ENCODE data around the gene EFCAB14. TPM values are rescaled to one million over a fixed set of nuclear protein-coding genes. Genes with fewer than 3 reads are reported as not detected.
"Not testable (repeated sequence)": the region's sequence is repeated elsewhere in the genome, so short reads cannot be mapped to it uniquely, and the experiment has no call there.

Gene EFCAB14
- total RNA-seq, 1 experiment from 2014 or later, result 52.5 TPM

GRCh38 chr1:46697053-46697452, 21.9 kb downstream of the EFCAB14 start:
- TF ChIP-seq ZNF274 (IDR thresholded peaks at IDR 0.05; ENCODE audit: low read depth, low read length) (no peak), CEBPB (IDR thresholded peaks at IDR 0.05; ENCODE audit: low read depth) (no peak), ZFX (IDR thresholded peaks at IDR 0.05) (no peak), EZH2 (IDR thresholded peaks at IDR 0.05) (no peak), TCF7L2 (IDR thresholded peaks at IDR 0.05; ENCODE audit: borderline replicate concordance, extremely low read depth, insufficient read depth, insufficient read length) (no peak), EZH2phosphoT487 (IDR thresholded peaks at IDR 0.05; ENCODE audit: borderline replicate concordance) (no peak), REST (IDR thresholded peaks at IDR 0.05; ENCODE audit: low read depth) (no peak), CTCF (IDR thresholded peaks at IDR 0.05 in 2 of 3, conservative IDR thresholded peaks at IDR 0.05 in 1 of 3; ENCODE audit: borderline replicate concordance in 1 of 3, insufficient read depth in 1 of 3, low read depth in 2 of 3, low read length in 2 of 3) (no peak), FOSL1 (IDR thresholded peaks at IDR 0.05; ENCODE audit: low read depth) (no peak), POLR2A (IDR thresholded peaks at IDR 0.05; ENCODE audit: borderline replicate concordance, extremely low read depth, insufficient read depth, insufficient read length) (no peak), ELF1 (IDR thresholded peaks at IDR 0.05; ENCODE audit: borderline replicate concordance, low read depth) (no peak), JUND (IDR thresholded peaks at IDR 0.05) (no peak), SIN3A (IDR thresholded peaks at IDR 0.05; ENCODE audit: low read depth) (no peak), RAD21 (IDR thresholded peaks at IDR 0.05; ENCODE audit: low read depth) (no peak), ATF3 (IDR thresholded peaks at IDR 0.05) (no peak), SRF (IDR thresholded peaks at IDR 0.05; ENCODE audit: low read depth) (no peak), CBX3 (IDR thresholded peaks at IDR 0.05; ENCODE audit: low read depth) (no peak), POLR2AphosphoS5 (IDR thresholded peaks at IDR 0.05; ENCODE audit: low read depth, low read length) (no peak), YY1 (IDR thresholded peaks at IDR 0.05; ENCODE audit: extremely low read depth, insufficient replicate concordance, low read depth, low read length) (no peak)
- BruUV-seq (replicated peaks), result no TSS peak
- no peak for DNase-seq (ENCODE audit: low read depth, low spot score)
- Histone ChIP-seq H2AFZ (ENCODE audit: low read depth, low read length, poor library complexity, severe bottlenecking) (no peak overlapping the region), H3K27ac (ENCODE audit: low read depth, low read length) (no peak overlapping the region), H3K4me1 (ENCODE audit: control insufficient read depth in 1 of 2, insufficient read depth in 2 of 2, low read length in 2 of 2) (no peaks in the 10 kb centered on the region), H3K4me2 (ENCODE audit: low read length) (no peak overlapping the region), H3K36me3 (ENCODE audit: control insufficient read depth in 1 of 2, insufficient read depth in 2 of 2, low read length in 2 of 2) (peaks cover 4 to 7% of the 10 kb centered on the region in 2 experiments; a peak in 2 of 4 replicates), H4K20me1 (ENCODE audit: insufficient read depth) (no peaks in the 10 kb centered on the region), H3K4me3 (replicated peaks in 1 of 2; ENCODE audit: low read depth in 1 of 2, low read length in 2 of 2) (no peak overlapping the region), H3K9ac (ENCODE audit: low read length) (no peak overlapping the region), H3K79me2 (ENCODE audit: insufficient read depth, low read length) (peaks cover 27% of the 10 kb centered on the region; the same call in 1 of the 2 replicates), H3K27me3 (ENCODE audit: insufficient read depth, low read length) (no peaks in the 10 kb centered on the region), H3K9me3 (ENCODE audit: control insufficient read depth in 1 of 2, insufficient read depth in 1 of 2, low read depth in 1 of 2, low read length in 2 of 2) (no peaks in the 10 kb centered on the region), H3K9me2 (ENCODE audit: insufficient read depth) (no peaks in the 10 kb centered on the region)
- ChIA-PET CTCF (no interaction called here), RAD21 (ENCODE audit: low non-redundant PET in 1 of 2, low total read pairs in 2 of 2, uncharacterized antibody in 2 of 2, unreplicated experiment in 2 of 2) (no interaction called here), POLR2A (no interaction called here)
- ATAC-seq, result no peak
- intact Hi-C loops (cut with micrococcal nuclease), result no loop called here

- Histone ChIP-seq H3K79me2 (ENCODE audit: insufficient read depth, low read length) (peaks cover 17% of the 10 kb centered on the region; the same call in 1 of the 2 replicates), H3K36me3 (ENCODE audit: control insufficient read depth in 1 of 2, insufficient read depth in 2 of 2, low read length in 2 of 2) (peaks cover 5 to 19% of the 10 kb centered on the region in 2 experiments; a peak in 3 of 4 replicates)
- intact Hi-C loops (cut with micrococcal nuclease); H3K9me3 ChIP-seq (ENCODE audit: control insufficient read depth in 1 of 2, insufficient read depth in 1 of 2, low read depth in 1 of 2, low read length in 2 of 2); H3K4me2 ChIP-seq (ENCODE audit: low read length); H3K4me3 ChIP-seq (replicated peaks in 1 of 2; ENCODE audit: low read depth in 1 of 2, low read length in 2 of 2); H2AFZ ChIP-seq (ENCODE audit: low read depth, low read length, poor library complexity, severe bottlenecking); H3K9ac ChIP-seq (ENCODE audit: low read length); CTCF ChIA-PET; H3K4me1 ChIP-seq (ENCODE audit: control insufficient read depth in 1 of 2, insufficient read depth in 2 of 2, low read length in 2 of 2); BruUV-seq (replicated peaks); H3K9me2 ChIP-seq (ENCODE audit: insufficient read depth); ATAC-seq; POLR2A ChIA-PET; H3K27me3 ChIP-seq (ENCODE audit: insufficient read depth, low read length); H3K27ac ChIP-seq (ENCODE audit: low read depth, low read length); DNase-seq (ENCODE audit: low read depth, low spot score); H4K20me1 ChIP-seq (ENCODE audit: insufficient read depth); RAD21 ChIA-PET (ENCODE audit: low non-redundant PET in 1 of 2, low total read pairs in 2 of 2, uncharacterized antibody in 2 of 2, unreplicated experiment in 2 of 2): not testable (repeated sequence)
Measured at GRCh38 chr1:46694676-46695075, 24.2 kb downstream of the EFCAB14 start.
